ENCODE measurements around the gene CMBL. TPM values are rescaled to one million over a fixed set of nuclear protein-coding genes. Genes with fewer than 3 reads are reported as not detected.
A peak's percentile ranks its signal among the peaks of the same experiment; 100 is the strongest.

CMBL gene
- total RNA-seq, 4 donors from 2014 or later, result 10.3 to 32.0 (median 23.4) TPM

DNA sequence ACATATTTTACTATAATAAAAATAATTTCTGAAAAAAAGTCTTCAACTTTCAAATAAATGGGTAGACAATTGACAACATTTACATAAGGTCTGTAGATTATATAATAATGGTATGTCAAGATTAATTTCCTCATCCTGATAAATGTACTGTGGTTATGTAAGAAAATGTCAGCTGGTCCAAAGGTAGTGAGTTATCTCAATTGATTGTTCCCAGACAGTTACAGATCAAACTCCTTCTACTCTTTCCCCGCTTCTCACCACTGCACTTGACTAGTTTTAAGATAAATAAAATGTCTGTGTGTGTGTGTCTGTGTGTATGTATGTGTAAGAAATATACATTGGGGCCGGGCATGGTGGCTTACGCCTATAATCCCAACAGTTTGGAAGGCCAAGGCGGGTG lies 29.4 kb upstream of the CMBL start:
- TF ChIP-seq, protein P1, sequence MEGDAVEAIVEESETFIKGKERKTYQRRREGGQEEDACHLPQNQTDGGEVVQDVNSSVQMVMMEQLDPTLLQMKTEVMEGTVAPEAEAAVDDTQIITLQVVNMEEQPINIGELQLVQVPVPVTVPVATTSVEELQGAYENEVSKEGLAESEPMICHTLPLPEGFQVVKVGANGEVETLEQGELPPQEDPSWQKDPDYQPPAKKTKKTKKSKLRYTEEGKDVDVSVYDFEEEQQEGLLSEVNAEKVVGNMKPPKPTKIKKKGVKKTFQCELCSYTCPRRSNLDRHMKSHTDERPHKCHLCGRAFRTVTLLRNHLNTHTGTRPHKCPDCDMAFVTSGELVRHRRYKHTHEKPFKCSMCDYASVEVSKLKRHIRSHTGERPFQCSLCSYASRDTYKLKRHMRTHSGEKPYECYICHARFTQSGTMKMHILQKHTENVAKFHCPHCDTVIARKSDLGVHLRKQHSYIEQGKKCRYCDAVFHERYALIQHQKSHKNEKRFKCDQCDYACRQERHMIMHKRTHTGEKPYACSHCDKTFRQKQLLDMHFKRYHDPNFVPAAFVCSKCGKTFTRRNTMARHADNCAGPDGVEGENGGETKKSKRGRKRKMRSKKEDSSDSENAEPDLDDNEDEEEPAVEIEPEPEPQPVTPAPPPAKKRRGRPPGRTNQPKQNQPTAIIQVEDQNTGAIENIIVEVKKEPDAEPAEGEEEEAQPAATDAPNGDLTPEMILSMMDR (IDR thresholded peaks at IDR 0.05), result no peak
- TF ChIP-seq POLR2A (IDR thresholded peaks at IDR 0.05), result no peak
- Histone ChIP-seq H3K9me3 (no peaks in the 10 kb centered on the region), H3K27me3 (no peaks in the 10 kb centered on the region), H3K4me3 (replicated peaks in 1 of 3) (no peak overlapping the region), H3K27ac (no peak overlapping the region), H3K4me1 (peaks cover 7 to 8% of the 10 kb centered on the region in 2 donors), H3K36me3 (no peaks in the 10 kb centered on the region)
- DNase-seq, result no peak
- 93 to 96% methylated on average over 4 of the region's 4 CpGs for WGBS, 2 donors
- intact Hi-C loops (cut with DNase I), result no loop called here

DNA sequence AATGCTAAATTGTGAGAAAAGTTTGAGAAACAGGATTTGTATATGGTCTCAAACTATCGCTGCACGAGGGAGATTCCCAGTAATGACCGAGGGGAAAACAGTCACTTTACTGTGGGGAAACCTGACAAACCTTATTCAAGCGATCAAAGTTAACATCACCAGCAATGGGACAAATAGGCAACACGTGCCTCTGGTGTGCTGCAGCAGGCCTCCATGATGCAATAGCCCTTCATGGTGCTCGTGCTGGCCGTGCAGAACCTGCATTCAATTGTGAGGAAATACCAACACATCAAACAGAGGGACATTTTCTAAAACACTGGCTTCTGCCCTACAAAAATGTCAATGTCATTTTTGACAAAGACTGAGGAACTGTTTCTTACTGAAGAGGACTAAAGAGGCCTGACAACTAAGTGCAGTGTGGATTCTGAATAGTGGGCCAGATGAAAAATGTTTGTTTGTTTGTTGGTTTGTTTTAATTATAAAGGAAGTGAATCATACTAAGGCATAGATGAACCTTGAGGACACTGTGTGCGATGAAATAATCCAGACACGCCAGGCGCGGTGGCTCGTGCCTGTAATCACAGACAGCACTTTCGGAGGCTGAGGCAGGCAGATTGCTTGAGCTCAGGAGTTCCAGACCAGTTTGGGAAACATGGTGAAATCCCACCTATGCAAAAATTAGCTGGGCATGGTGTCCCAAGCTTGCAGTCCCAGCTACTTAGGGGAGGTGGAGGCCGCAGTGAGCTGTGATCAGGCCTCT lies 28.2 kb upstream of the CMBL start:
- H3K36me3 ChIP-seq, result no peaks in the 10 kb centered on the region
- 95 to 98% methylated on average over 14 of the region's 14 CpGs for WGBS, 2 donors
- intact Hi-C loops (cut with DNase I), result no loop called here
- DNase-seq, result no peak
- no peak overlapping the region for H3K4me3 ChIP-seq (replicated peaks in 1 of 3)
- no peaks in the 10 kb centered on the region for H3K27me3 ChIP-seq
- no peak for TF ChIP-seq POLR2A (IDR thresholded peaks at IDR 0.05)
- TF ChIP-seq, protein P1 (IDR thresholded peaks at IDR 0.05), result no peak
- no peaks in the 10 kb centered on the region for H3K9me3 ChIP-seq
- H3K4me1 ChIP-seq, result peaks cover 20 to 21% of the 10 kb centered on the region in 2 donors
- H3K27ac ChIP-seq, result no peak overlapping the region

DNA sequence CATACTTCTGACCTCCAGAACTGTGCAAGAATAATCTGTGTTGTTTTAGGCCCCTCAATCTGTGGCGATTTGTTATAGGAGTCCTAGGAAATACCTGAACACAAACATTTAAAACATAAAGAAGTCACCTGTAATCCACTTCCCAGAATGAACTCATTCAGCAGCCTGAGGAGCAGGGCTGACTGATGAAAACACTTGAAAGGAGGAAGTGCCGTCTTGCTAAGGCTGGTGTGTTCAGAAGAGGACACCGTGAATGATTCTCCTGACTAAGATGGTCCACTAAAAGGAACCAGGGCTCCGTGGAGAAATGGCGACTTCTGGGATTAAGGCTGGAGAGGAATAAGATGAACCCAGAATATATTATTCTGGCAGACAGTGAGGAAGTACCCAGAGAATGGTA lies 27.1 kb upstream of the CMBL start:
- 79 to 81% methylated on average over 5 of the region's 5 CpGs for WGBS, 2 donors
- peaks cover 30 to 31% of the 10 kb centered on the region in 2 donors for H3K4me1 ChIP-seq
- H3K27ac ChIP-seq, result no peak overlapping the region
- intact Hi-C loops (cut with DNase I), result no loop called here
- TF ChIP-seq, protein P1 (IDR thresholded peaks at IDR 0.05), result no peak
- TF ChIP-seq POLR2A (IDR thresholded peaks at IDR 0.05), result no peak
- no peak overlapping the region for H3K4me3 ChIP-seq (replicated peaks in 1 of 3)
- no peaks in the 10 kb centered on the region for H3K9me3 ChIP-seq
- H3K27me3 ChIP-seq, result no peaks in the 10 kb centered on the region
- H3K36me3 ChIP-seq, result no peaks in the 10 kb centered on the region
- no peak for DNase-seq

DNA sequence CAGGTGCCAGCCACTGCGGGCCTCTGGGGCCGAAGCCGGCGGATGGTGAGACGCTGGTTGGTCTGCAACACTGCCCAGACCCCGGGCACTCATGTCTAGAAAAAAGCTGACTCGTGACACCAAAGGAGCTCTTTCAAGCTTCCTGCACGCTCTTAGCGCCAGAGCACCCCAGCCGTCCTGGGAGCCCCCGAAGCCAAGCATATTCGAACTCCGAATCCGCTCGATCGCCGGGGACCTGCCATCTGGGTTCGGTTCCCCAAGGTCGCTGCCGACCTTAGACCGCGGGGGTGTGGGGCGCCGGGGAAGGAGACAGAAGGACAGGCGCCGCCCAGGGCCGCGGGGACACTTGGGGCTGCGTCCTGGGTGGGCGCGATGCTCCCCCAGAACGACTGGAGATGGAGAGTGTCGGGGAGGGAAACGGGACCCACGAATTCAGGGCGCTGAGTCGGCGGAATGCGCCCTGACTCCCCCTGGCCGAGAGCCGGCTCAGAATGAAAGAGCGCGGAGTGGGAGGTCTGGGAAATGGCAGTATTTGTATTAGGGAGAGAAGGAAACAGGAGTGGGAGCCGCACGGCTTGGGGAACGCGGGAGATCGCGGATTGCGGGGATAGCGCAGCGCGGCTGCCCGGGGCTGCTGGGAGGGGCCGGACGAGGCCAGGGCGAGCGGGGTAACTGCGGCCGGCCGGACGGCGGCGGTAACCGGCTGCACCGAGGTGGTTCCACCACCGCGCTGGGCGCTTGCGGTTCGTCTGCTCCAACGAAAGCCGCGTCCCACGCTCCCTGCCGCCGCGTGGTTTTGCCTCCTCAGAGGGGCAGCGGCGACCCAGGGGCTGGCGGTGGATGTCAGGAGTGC lies 25.7 kb upstream of the CMBL start:
- H3K27ac ChIP-seq, result peak overlapping the region; percentile 53 to 88 (median 66)
- no peaks in the 10 kb centered on the region for H3K36me3 ChIP-seq
- 3 to 5% methylated on average over 61 to 78 of the region's 81 CpGs for WGBS, 2 donors
- peak overlapping the region; percentile 41 to 79 (median 43) for H3K4me3 ChIP-seq (replicated peaks in 1 of 3)
- peaks cover 40 to 45% of the 10 kb centered on the region in 2 donors for H3K4me1 ChIP-seq
- TF ChIP-seq, protein P1 (IDR thresholded peaks at IDR 0.05), result peak in 2 of 6 experiments; percentile 21 to 27
- TF ChIP-seq POLR2A (IDR thresholded peaks at IDR 0.05), result peak in 1 of 2 donors; percentile 17
- no peaks in the 10 kb centered on the region for H3K27me3 ChIP-seq
- H3K9me3 ChIP-seq, result no peaks in the 10 kb centered on the region
- intact Hi-C loops (cut with DNase I), result no loop called here
- peak; percentile 45 to 51 for DNase-seq

All from thyroid gland (tissue), 4 donors.